ENCODE data around the gene BRD2. TPM values are rescaled to one million over a fixed set of nuclear protein-coding genes. Genes with fewer than 3 reads are reported as not detected.

Gene BRD2
- polyA plus RNA-seq, 2 of the 4 experiments (the other 2 are of a cell fraction) = 92.5 to 153 TPM

DNA sequence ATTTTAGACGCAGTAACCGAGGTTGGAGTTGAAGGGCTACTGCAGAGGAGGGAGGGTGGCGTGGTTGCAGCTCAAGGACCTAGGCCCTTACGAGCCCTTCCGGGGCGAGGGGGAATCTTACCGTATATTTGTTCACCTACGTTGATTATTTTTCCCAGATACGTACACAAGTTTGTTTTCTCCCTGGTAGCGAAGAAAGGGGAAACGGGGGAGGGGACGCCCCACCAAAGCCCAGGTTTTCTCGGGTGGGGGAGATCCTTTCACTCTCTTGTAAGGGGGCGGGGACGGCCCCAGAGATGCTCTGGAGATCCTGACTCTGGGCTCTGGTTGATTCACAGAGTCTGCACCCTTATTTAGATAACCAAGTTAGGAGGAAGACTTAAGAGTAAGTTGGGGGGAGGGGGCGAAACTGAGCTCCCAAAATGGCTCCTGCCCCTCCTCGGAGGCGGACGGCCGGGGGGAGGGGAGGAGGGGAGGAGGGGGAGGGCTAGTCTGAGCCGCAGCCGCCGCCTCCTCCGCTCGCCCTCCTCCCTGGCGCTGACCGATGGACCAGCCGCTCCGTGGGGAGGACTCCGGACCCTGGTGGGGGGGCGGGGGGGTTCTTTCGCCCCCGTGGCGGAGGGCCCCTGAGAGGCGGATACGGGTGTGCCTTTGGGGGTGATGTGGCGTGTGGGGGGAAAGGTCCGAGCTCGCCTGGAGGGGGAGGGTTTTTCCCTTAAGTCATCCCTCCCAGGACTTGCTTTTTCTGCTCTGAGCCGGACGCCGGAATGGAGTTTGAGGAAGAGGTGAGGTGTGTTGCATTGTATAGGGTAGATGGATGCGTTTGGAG lies 2.2 kb downstream of the BRD2 start:
- peaks cover 22% of the 10 kb centered on the region for H3K4me1 ChIP-seq
- ChIA-PET POLR2A (interaction anchor here (0.6 to 5.0 kb wide), 11 partner anchors 11 to 775 kb away, joined by 4 to 127 read pairs (median 9); partner anchors contain the start of genes PSMB9, RING1, TAP1 and TAP2), CTCF (interaction anchor here (2.2 to 4.8 kb wide), 2 partner anchors 14 to 18 kb away, joined by 7 to 52 read pairs; partner anchors contain the start of gene HLA-DMA)
- no peak for FAIRE-seq
- WGBS (ENCODE audit: missing lambda C conversion rate) = 1% methylated on average over 16 of the region's 43 CpGs
- no peak for TF ChIP-seq EHF (CRISPR knock-in tag; IDR thresholded peaks at IDR 0.05)
- TF ChIP-seq NFE2L2 (conservative IDR thresholded peaks at IDR 0.05; ENCODE audit: low read length) = no peak
- TF ChIP-seq CBX8 (IDR thresholded peaks at IDR 0.05) = no peak
- TF ChIP-seq CHD2 (IDR thresholded peaks at IDR 0.05; ENCODE audit: low read length, partially characterized antibody) = peak; percentile 59
- 0 out of 3 replicates have a peak, but pooled peaks have one; percentile 6 for TF ChIP-seq BCL3 (IDR thresholded peaks at IDR 0.05)
- TF ChIP-seq MAZ (IDR thresholded peaks at IDR 0.05; ENCODE audit: borderline replicate concordance, low read depth, low read length) = no peak
- no peak for TF ChIP-seq SMC3 (IDR thresholded peaks at IDR 0.05)
- no peak for TF ChIP-seq EHMT2 (IDR thresholded peaks at IDR 0.05; ENCODE audit: low read depth)
- TF ChIP-seq, protein P1, sequence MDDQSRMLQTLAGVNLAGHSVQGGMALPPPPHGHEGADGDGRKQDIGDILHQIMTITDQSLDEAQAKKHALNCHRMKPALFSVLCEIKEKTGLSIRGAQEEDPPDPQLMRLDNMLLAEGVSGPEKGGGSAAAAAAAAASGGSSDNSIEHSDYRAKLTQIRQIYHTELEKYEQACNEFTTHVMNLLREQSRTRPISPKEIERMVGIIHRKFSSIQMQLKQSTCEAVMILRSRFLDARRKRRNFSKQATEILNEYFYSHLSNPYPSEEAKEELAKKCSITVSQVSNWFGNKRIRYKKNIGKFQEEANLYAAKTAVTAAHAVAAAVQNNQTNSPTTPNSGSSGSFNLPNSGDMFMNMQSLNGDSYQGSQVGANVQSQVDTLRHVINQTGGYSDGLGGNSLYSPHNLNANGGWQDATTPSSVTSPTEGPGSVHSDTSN (IDR thresholded peaks at IDR 0.05) = no peak
- TF ChIP-seq TFCP2L1 (CRISPR knock-in tag; IDR thresholded peaks at IDR 0.05) = peak; percentile 15; the same call in 1 of the 2 replicates
- no peak for TF ChIP-seq ZNF302 (CRISPR knock-in tag; IDR thresholded peaks at IDR 0.05)
- TF ChIP-seq TP53 (CRISPR knock-in tag; IDR thresholded peaks at IDR 0.05) = 0 out of 2 replicates have a peak, but pooled peaks have one; percentile 64
- no peak for TF ChIP-seq SREBF2 (IDR thresholded peaks at IDR 0.05)
- no peak for TF ChIP-seq REST (IDR thresholded peaks at IDR 0.05)
- TF ChIP-seq ZC3H11A (IDR thresholded peaks at IDR 0.05) = no peak
- TF ChIP-seq CEBPB (IDR thresholded peaks at IDR 0.05) = no peak
- TF ChIP-seq CBX2 (IDR thresholded peaks at IDR 0.05; ENCODE audit: borderline replicate concordance, low read depth) = no peak
- no peak for TF ChIP-seq POLR2AphosphoS2 (conservative IDR thresholded peaks at IDR 0.05; ENCODE audit: low read length)
- no peak; a peak in 3 of 5 replicates for TF ChIP-seq JUN (IDR thresholded peaks at IDR 0.05)
- TF ChIP-seq KDM5A (IDR thresholded peaks at IDR 0.05) = no peak
- no peak for TF ChIP-seq POLR2A (IDR thresholded peaks at IDR 0.05; ENCODE audit: low read length)
- 0 out of 2 replicates have a peak, but pooled peaks have one; percentile 12 for TF ChIP-seq HOXA7 (CRISPR knock-in tag; IDR thresholded peaks at IDR 0.05)
- H3K9me3 ChIP-seq = no peaks in the 10 kb centered on the region
- peak; percentile 10 to 18; a peak in 4 of 6 replicates for ATAC-seq
- DNase-seq (ENCODE audit: low read depth in 1 of 2, low spot score in 1 of 2) = peak; percentile 44 to 87
- H3K4me2 ChIP-seq = peak overlapping the region; percentile 95
- peak overlapping the region; percentile 99 to 100 for H3K27ac ChIP-seq
- H3K4me3 ChIP-seq = peak overlapping the region; percentile 71
